HEK293T (cell line): Measurements from ENCODE around the gene IZUMO1.
"Not testable (repeated sequence)": the region's sequence is repeated elsewhere in the genome, so short reads cannot be mapped to it uniquely, and the experiment has no call there.

Experiments used
- ARNT ChIP-seq: fragments of 450-650 bp; IDR thresholded peaks from 2 replicates; pipeline ENCODE4 v1.6.1; 2017; ENCODE audit warnings: mild to moderate bottlenecking
- BHLHE40 ChIP-seq: fragments of 450-650 bp; IDR thresholded peaks from 2 replicates; pipeline ENCODE4 v1.6.1; 2016; ENCODE audit warnings: mild to moderate bottlenecking, moderate library complexity, borderline replicate concordance
- CTBP1 ChIP-seq: fragments of 450-650 bp; IDR thresholded peaks from 2 replicates; pipeline ENCODE4 v1.6.1; 2016; ENCODE audit warnings: borderline replicate concordance
- FOXA1 ChIP-seq: fragments of 450-650 bp; IDR thresholded peaks from 2 replicates; pipeline ENCODE4 v1.6.1; 2016; ENCODE audit warnings: mild to moderate bottlenecking
- FOXK2 ChIP-seq: fragments of 450-650 bp; IDR thresholded peaks from 2 replicates; pipeline ENCODE4 v1.6.1; 2016; ENCODE audit warnings: mild to moderate bottlenecking
- FOXM1 ChIP-seq: fragments of 450-650 bp; IDR thresholded peaks from 2 replicates; pipeline ENCODE4 v1.6.1; 2017; ENCODE audit warnings: mild to moderate bottlenecking, borderline replicate concordance
- L3MBTL2 ChIP-seq: fragments of 450-650 bp; conservative IDR thresholded peaks from 2 replicates; pipeline ENCODE4 v1.6.1; 2016; ENCODE audit warnings: mild to moderate bottlenecking
- LEF1 ChIP-seq: fragments of 450-650 bp; IDR thresholded peaks from 2 replicates; pipeline ENCODE4 v1.6.1; 2017; ENCODE audit warnings: mild to moderate bottlenecking, borderline replicate concordance
- PKNOX1 ChIP-seq: fragments of 450-650 bp; IDR thresholded peaks from 2 replicates; pipeline ENCODE4 v1.6.1; 2016
- SP1 ChIP-seq: fragments of 450-650 bp; IDR thresholded peaks from 2 replicates; pipeline ENCODE4 v1.6.1; 2017
- ZNF384 ChIP-seq: fragments of 450-650 bp; IDR thresholded peaks from 2 replicates; pipeline ENCODE4 v1.6.1; 2016

DNA sequence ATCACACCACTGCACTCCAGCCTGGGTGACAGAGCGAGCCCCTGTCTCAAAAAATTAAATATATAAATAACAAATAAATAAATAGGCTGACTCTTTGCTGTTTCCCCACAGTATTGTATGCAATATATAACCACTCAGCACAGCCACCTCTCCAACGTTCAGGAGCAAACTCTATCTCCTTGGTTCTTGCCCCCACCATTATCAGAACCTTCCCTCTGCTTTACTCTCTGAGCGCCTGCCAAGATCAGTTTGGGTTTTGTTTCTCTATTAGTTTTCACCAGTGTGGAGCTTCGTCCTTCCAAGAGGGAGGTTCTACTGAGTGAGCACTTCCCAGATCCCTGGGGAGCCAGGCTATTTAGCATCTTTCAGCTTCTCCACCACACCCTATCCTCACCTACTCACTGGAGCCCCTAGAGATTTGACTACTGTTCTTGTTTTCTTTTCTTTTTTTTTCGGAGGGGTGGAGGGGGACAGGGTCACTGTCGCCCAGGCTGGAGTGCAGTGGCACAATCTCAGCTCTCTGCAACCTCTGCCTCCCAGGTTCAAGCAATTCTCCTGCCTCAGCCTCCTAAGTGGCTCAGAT lies 21.6 kb upstream of the IZUMO1 start:
- not testable (repeated sequence) for TF ChIP-seq FOXK2, FOXA1, SP1, L3MBTL2, LEF1, BHLHE40, PKNOX1, ARNT, ZNF384, CTBP1, FOXM1
